Activated T-cell treated with anti-CD3 and anti-CD28 coated beads for 4 hours (primary cell): ENCODE measurements around the gene FNBP1L.
"Not testable (repeated sequence)": the region's sequence is repeated elsewhere in the genome, so short reads cannot be mapped to it uniquely, and the experiment has no call there.

Source experiments
- DNase-seq: peaks from one replicate; pipeline ENCODE4 v3.0.0-alpha.2; 2020

The FNBP1L gene

GRCh38 chr1:93575621-93576284 lies 127.8 kb downstream of the FNBP1L start:
- no peak for DNase-seq

GRCh38 chr1:93576346-93576745 lies 128.4 kb downstream of the FNBP1L start:
- no peak for DNase-seq

GRCh38 chr1:93576746-93577145 lies 128.8 kb downstream of the FNBP1L start:
- no peak for DNase-seq

- DNase-seq = no peak
These were observed 129.9 kb downstream of the FNBP1L start for GRCh38 chr1:93577536-93578432.

GRCh38 chr1:93578433-93578830 lies 130.5 kb downstream of the FNBP1L start:
- DNase-seq = no peak

- DNase-seq = no peak
These were observed 131.2 kb downstream of the FNBP1L start for GRCh38 chr1:93578911-93579825.

- DNase-seq = no peak
These were observed 132.0 kb downstream of the FNBP1L start for GRCh38 chr1:93579891-93580290.

- no peak for DNase-seq
These were observed 134.3 kb downstream of the FNBP1L start for GRCh38 chr1:93581917-93582850.

GRCh38 chr1:93584261-93585003 lies 136.5 kb downstream of the FNBP1L start:
- DNase-seq = no peak

- no peak for DNase-seq
These were observed 137.4 kb downstream of the FNBP1L start for GRCh38 chr1:93585059-93585966.

- DNase-seq = no peak
These were observed 139.4 kb downstream of the FNBP1L start for GRCh38 chr1:93587354-93587753.

GRCh38 chr1:93588206-93588605 lies 140.3 kb downstream of the FNBP1L start:
- no peak for DNase-seq

- no peak for DNase-seq
These were observed 141.0 kb downstream of the FNBP1L start for GRCh38 chr1:93588955-93589354.

GRCh38 chr1:93591291-93591675 lies 143.4 kb downstream of the FNBP1L start:
- DNase-seq = not testable (repeated sequence)

- DNase-seq = no peak
These were observed 144.0 kb downstream of the FNBP1L start for GRCh38 chr1:93591676-93592550.

- no peak for DNase-seq
These were observed 144.6 kb downstream of the FNBP1L start for GRCh38 chr1:93592551-93592949.

- DNase-seq = no peak
These were observed 146.1 kb downstream of the FNBP1L start for GRCh38 chr1:93593854-93594602.

GRCh38 chr1:93594603-93594880 lies 146.6 kb downstream of the FNBP1L start:
- no peak for DNase-seq

- DNase-seq = no peak
These were observed 147.3 kb downstream of the FNBP1L start for GRCh38 chr1:93595266-93595665.
